ENCODE results near the gene GZMM.

DNA sequence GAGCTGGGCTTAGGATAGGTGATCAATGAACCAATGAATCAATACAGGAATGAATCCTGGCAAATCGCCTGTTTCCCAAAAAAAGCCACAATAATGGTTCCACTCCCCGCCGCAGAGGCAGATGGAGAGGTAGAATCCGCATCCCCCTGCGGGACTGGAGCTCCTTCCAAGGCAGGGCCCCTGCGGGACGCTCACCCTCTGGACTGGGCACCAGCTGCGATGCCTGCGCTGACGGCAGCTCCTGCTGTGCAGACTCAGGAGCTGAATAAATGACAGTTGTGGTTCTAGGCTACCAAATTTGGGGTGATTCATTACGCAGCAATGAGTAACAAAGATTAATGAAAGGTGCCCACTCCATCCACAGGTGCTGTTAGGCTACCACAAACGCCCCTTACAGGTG lies 21.1 kb upstream of the GZMM start:
- TF ChIP-seq CTCF (IDR thresholded peaks at IDR 0.05) (no peak), POLR2A (IDR thresholded peaks at IDR 0.05) (no peak), POLR2AphosphoS5 (IDR thresholded peaks at IDR 0.05) (no peak)
